ENCODE results near the gene SLC7A7. TPM values are rescaled to one million over a fixed set of nuclear protein-coding genes. Genes with fewer than 3 reads are reported as not detected.

SLC7A7 gene
- total and polyA plus RNA-seq, 2 of the 13 experiments (the other 11 are each of a cell fraction or from before 2014, with no cell fraction given), result 0.13 to 0.63 TPM

- no peak; the same call in 1 of the 2 replicates for TF ChIP-seq ZNF710 (CRISPR knock-in tag; IDR thresholded peaks at IDR 0.05; ENCODE audit: borderline replicate concordance)
- TF ChIP-seq ZNF589 (CRISPR knock-in tag; conservative IDR thresholded peaks at IDR 0.05), result no peak
- TF ChIP-seq AKAP8 (CRISPR knock-in tag; IDR thresholded peaks at IDR 0.05), result peak; percentile 73; the same call in 1 of the 2 replicates
- TF ChIP-seq RBFOX2 (IDR thresholded peaks at IDR 0.05; ENCODE audit: low read depth, low read length), result no peak
- TF ChIP-seq DNMT1 (CRISPR knock-in tag; IDR thresholded peaks at IDR 0.05), result no peak
- TF ChIP-seq ZKSCAN8 (CRISPR knock-in tag; IDR thresholded peaks at IDR 0.05; ENCODE audit: borderline replicate concordance), result 0 out of 2 replicates have a peak, but pooled peaks have one; percentile 20
- TF ChIP-seq ZNF639 (CRISPR knock-in tag; conservative IDR thresholded peaks at IDR 0.05), result 0 out of 2 replicates have a peak, but pooled peaks have one; percentile 77
- TF ChIP-seq ZHX2 (IDR thresholded peaks at IDR 0.05; ENCODE audit: low read depth), result no peak
- TF ChIP-seq ZHX2 (CRISPR knock-in tag; IDR thresholded peaks at IDR 0.05; ENCODE audit: borderline replicate concordance), result no peak
- TF ChIP-seq POGK (CRISPR knock-in tag; conservative IDR thresholded peaks at IDR 0.05), result peak; percentile 55; the same call in 1 of the 2 replicates
- no peak for TF ChIP-seq TIGD3 (CRISPR knock-in tag; IDR thresholded peaks at IDR 0.05; ENCODE audit: borderline replicate concordance)
- 0 out of 2 replicates have a peak, but pooled peaks have one; percentile 44 for TF ChIP-seq FUBP1 (CRISPR knock-in tag; IDR thresholded peaks at IDR 0.05; ENCODE audit: borderline replicate concordance)
Observed at GRCh38 chr14:22821193-22822015, 6.2 kb upstream of the SLC7A7 start (continued).

Data from HepG2 (cell line).